ENCODE data around the gene G0S2. TPM values are rescaled to one million over a fixed set of nuclear protein-coding genes. Genes with fewer than 3 reads are reported as not detected.

G0S2 gene
- polyA plus RNA-seq, 1 of the 3 experiments (the other 2 are of a cell fraction): 43.2 TPM

DNA sequence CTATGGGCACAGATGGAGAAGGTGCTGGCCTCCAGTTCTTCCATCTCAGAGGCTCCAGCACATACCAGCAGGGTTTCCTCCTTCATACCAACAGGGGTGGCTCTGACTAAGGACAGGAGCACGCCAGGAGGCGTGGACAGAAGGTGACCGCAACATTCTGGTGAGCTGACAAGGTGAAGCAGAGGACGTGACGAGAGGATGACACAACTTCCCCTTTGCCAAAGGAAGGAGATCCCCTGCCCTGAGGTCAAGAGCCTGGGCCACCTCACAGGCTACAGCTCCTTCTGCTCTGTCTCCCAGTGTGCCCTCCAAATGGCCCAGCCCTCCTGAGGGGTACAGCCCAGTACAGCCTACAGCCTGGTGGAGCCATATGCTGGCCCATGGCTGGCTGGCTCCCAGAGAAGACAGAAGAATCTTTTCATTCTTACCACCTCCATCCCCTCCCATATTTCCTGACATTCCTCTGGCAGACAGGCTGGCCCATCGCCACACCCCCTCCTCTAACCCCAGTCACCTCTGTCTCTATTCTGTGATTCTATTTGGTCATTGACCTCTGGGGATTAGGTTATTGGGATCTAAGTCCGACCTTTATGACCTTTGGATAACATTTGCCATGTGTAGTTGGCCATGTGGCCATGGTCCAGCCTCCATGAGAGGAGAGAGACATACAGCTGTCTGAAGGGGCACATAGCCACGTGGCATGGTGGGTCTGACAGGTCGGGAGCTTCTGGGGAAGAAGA is 17.9 kb upstream of the G0S2 start (continued):
- TF ChIP-seq, protein P1, sequence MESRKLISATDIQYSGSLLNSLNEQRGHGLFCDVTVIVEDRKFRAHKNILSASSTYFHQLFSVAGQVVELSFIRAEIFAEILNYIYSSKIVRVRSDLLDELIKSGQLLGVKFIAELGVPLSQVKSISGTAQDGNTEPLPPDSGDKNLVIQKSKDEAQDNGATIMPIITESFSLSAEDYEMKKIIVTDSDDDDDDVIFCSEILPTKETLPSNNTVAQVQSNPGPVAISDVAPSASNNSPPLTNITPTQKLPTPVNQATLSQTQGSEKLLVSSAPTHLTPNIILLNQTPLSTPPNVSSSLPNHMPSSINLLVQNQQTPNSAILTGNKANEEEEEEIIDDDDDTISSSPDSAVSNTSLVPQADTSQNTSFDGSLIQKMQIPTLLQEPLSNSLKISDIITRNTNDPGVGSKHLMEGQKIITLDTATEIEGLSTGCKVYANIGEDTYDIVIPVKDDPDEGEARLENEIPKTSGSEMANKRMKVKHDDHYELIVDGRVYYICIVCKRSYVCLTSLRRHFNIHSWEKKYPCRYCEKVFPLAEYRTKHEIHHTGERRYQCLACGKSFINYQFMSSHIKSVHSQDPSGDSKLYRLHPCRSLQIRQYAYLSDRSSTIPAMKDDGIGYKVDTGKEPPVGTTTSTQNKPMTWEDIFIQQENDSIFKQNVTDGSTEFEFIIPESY (IDR thresholded peaks at IDR 0.05; ENCODE audit: borderline replicate concordance, low read depth): no peak
- no peak for TF ChIP-seq FOXJ3 (CRISPR knock-in tag; IDR thresholded peaks at IDR 0.05)

DNA sequence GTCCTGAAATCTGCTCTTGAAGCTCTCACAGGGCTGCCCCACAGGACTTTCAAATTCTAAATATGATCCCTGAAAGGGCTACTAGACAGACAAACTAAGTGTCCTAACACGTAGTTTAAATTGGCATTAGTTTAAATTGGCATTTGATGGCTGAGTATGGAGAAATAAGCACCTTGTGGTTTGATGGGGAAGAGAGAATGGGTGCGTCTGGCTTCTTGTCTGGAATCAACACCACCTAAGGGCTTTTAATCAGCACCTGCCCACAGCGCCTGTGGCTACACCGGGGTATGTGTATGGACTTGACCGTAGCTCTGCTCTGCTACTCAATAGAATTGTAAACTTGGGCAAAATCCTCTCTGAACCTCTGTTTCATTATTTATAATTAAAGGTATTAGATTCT is 17.3 kb upstream of the G0S2 start:
- POLR2A ChIA-PET: no interaction called here

More for the DNA sequence above, 17.3 kb upstream of the G0S2 start:
- peaks cover 5 to 23% of the 10 kb centered on the region in 2 experiments for H3K4me1 ChIP-seq (ENCODE audit: control insufficient read depth in 1 of 2, insufficient read depth in 2 of 2, low read depth in 1 of 2, low read length in 1 of 2)
- no peaks in the 10 kb centered on the region for H3K9me2 ChIP-seq
- 74% methylated on average over 5 of the region's 5 CpGs for WGBS (ENCODE audit: low lambda C conversion rate)
- no peak overlapping the region for H3K4me3 ChIP-seq (ENCODE audit: low read depth in 2 of 2, low read length in 1 of 2)
- no peak for DNase-seq
- H3K4me2 ChIP-seq: no peak overlapping the region
- H3K9ac ChIP-seq: no peak overlapping the region
- H3K36me3 ChIP-seq (replicated peaks in 1 of 2; ENCODE audit: control insufficient read depth in 1 of 2, insufficient read depth in 2 of 2, low read length in 1 of 2): no peaks in the 10 kb centered on the region
- no peak overlapping the region for H2AFZ ChIP-seq (ENCODE audit: low read depth)
- no peak overlapping the region for H3K27ac ChIP-seq (ENCODE audit: low read depth in 2 of 2, low read length in 1 of 2)
- H3F3A ChIP-seq (replicated peaks; ENCODE audit: insufficient read depth): peaks cover 10% of the 10 kb centered on the region
- no peak for TF ChIP-seq EZH2phosphoT487 (IDR thresholded peaks at IDR 0.05; ENCODE audit: borderline replicate concordance, low read depth)
- no peak for TF ChIP-seq NRF1 (IDR thresholded peaks at IDR 0.05; ENCODE audit: low read depth, low read length)
- no peak for TF ChIP-seq RAD21 (IDR thresholded peaks at IDR 0.05; ENCODE audit: low read length)
- TF ChIP-seq RXRA (IDR thresholded peaks at IDR 0.05; ENCODE audit: borderline replicate concordance, low read depth): no peak
- no peak for TF ChIP-seq ELF1 (IDR thresholded peaks at IDR 0.05)
- TF ChIP-seq MXI1 (IDR thresholded peaks at IDR 0.05; ENCODE audit: low read depth, low read length): no peak
- no peak for TF ChIP-seq RCOR1 (IDR thresholded peaks at IDR 0.05; ENCODE audit: low read length)
- TF ChIP-seq, protein P2, sequence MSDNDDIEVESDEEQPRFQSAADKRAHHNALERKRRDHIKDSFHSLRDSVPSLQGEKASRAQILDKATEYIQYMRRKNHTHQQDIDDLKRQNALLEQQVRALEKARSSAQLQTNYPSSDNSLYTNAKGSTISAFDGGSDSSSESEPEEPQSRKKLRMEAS (IDR thresholded peaks at IDR 0.05; ENCODE audit: low read depth): no peak
- TF ChIP-seq RFX5 (IDR thresholded peaks at IDR 0.05; ENCODE audit: low read length): no peak
- TF ChIP-seq FOXJ3 (CRISPR knock-in tag; IDR thresholded peaks at IDR 0.05): no peak
- no peak for TF ChIP-seq GABPA (IDR thresholded peaks at IDR 0.05; ENCODE audit: low read depth)
- TF ChIP-seq, protein P3, sequence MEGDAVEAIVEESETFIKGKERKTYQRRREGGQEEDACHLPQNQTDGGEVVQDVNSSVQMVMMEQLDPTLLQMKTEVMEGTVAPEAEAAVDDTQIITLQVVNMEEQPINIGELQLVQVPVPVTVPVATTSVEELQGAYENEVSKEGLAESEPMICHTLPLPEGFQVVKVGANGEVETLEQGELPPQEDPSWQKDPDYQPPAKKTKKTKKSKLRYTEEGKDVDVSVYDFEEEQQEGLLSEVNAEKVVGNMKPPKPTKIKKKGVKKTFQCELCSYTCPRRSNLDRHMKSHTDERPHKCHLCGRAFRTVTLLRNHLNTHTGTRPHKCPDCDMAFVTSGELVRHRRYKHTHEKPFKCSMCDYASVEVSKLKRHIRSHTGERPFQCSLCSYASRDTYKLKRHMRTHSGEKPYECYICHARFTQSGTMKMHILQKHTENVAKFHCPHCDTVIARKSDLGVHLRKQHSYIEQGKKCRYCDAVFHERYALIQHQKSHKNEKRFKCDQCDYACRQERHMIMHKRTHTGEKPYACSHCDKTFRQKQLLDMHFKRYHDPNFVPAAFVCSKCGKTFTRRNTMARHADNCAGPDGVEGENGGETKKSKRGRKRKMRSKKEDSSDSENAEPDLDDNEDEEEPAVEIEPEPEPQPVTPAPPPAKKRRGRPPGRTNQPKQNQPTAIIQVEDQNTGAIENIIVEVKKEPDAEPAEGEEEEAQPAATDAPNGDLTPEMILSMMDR (IDR thresholded peaks at IDR 0.05): no peak
- no peak for TF ChIP-seq FOXM1 (IDR thresholded peaks at IDR 0.05; ENCODE audit: low read depth)
- TF ChIP-seq POLR2AphosphoS5 (IDR thresholded peaks at IDR 0.05; ENCODE audit: low read depth, low read length): no peak
- no peak for TF ChIP-seq TCF12 (IDR thresholded peaks at IDR 0.05)
- no peak for TF ChIP-seq FOSL2 (IDR thresholded peaks at IDR 0.05; ENCODE audit: borderline replicate concordance, low read depth)
- no peak for TF ChIP-seq NFIC (IDR thresholded peaks at IDR 0.05; ENCODE audit: borderline replicate concordance)
- H3K9me3 ChIP-seq: no peaks in the 10 kb centered on the region
- no peaks in the 10 kb centered on the region for H3K27me3 ChIP-seq (ENCODE audit: insufficient read depth)
- CTCF ChIA-PET: interaction anchor here (1.0 to 2.7 kb wide), 2 partner anchors 31 to 81 kb away, joined by 5 to 11 read pairs; no protein-coding TSS in a partner anchor
- no peaks in the 10 kb centered on the region for H4K20me1 ChIP-seq (ENCODE audit: insufficient read depth)
- no peaks in the 10 kb centered on the region for H3K79me2 ChIP-seq (ENCODE audit: insufficient read depth)

Data from SK-N-SH (cell line).